K562 (cell line): ENCODE data around the gene CORT. TPM values are rescaled to one million over a fixed set of nuclear protein-coding genes. Genes with fewer than 3 reads are reported as not detected.

Experiments used
- ADNP ChIP-seq: fragments of 200-800 bp; sonication (Bioruptor generic); IDR thresholded peaks from 2 replicates; pipeline ENCODE4 v1.6.1; 2016; ENCODE audit warnings: missing genetic modification characterization, missing compliant biosample characterization
- ARNT ChIP-seq, 2 experiments: fragments of 450-650 bp; IDR thresholded peaks; 2 replicates each; pipeline ENCODE4 v1.6.1; 2016; ENCODE audit warnings: mild to moderate bottlenecking in 1 of 2
- CBX3 ChIP-seq, 2 experiments: IDR thresholded peaks; 1 replicate in 1 of 2; 2 replicates in 1 of 2; pipeline ENCODE4 v1.6.1; 2012; ENCODE audit warnings: inconsistent platforms in 2 of 2, low read length in 2 of 2, borderline replicate concordance in 1 of 2, control low read depth in 1 of 2
- CHD1 ChIP-seq: fragments of 200-600 bp; sonication (generic); IDR thresholded peaks from one replicate; pipeline ENCODE4 v1.6.1; 2012; ENCODE audit warnings: mild to moderate bottlenecking, moderate library complexity, low read length, inconsistent platforms
- CLOCK ChIP-seq: fragments of 250-450 bp; sonication (Bioruptor Pico); IDR thresholded peaks from 2 replicates; pipeline ENCODE4 v1.4.0; 2020; ENCODE audit warnings: mild to moderate bottlenecking, moderate library complexity, borderline replicate concordance
- E2F3 ChIP-seq: fragments of 250-450 bp; sonication (Bioruptor Pico); IDR thresholded peaks from 2 replicates; pipeline ENCODE4 v1.4.0; 2020; ENCODE audit warnings: mild to moderate bottlenecking
- FOXA1 ChIP-seq: fragments of 450-650 bp; IDR thresholded peaks from 2 replicates; pipeline ENCODE4 v1.6.1; 2016; ENCODE audit warnings: mild to moderate bottlenecking, borderline replicate concordance
- JUND ChIP-seq, 2 experiments: IDR thresholded peaks; 2 replicates in 1 of 2; 3 replicates in 1 of 2; pipeline ENCODE4 v1.6.1; 2011; ENCODE audit warnings: borderline replicate concordance in 2 of 2, low read depth in 2 of 2, low read length in 2 of 2, improper control_type of control experiment in 1 of 2, missing biosample characterization in 1 of 2, missing genetic modification characterization in 1 of 2, missing genetic modification reagents in 1 of 2
- KLF16 ChIP-seq: IDR thresholded peaks from 2 replicates; pipeline ENCODE4 v1.6.1; 2016; ENCODE audit warnings: antibody characterized with exemption
- LARP7 ChIP-seq: fragments of 450-650 bp; IDR thresholded peaks from 2 replicates; pipeline ENCODE4 v1.6.1; 2016
- MEIS2 ChIP-seq: fragments of 450-650 bp; IDR thresholded peaks from 2 replicates; pipeline ENCODE4 v1.6.1; 2014; ENCODE audit warnings: mild to moderate bottlenecking; ENCODE audit not compliant: partially characterized antibody
- NR3C1 ChIP-seq: sonication (generic); formaldehyde crosslinking; IDR thresholded peaks from 2 replicates; pipeline ENCODE4 v1.8.1; 2022; ENCODE audit warnings: missing genetic modification reagents
- PREB ChIP-seq: sonication (generic); formaldehyde crosslinking; IDR thresholded peaks from 2 replicates; pipeline ENCODE4 v1.8.1; 2023; ENCODE audit warnings: mild to moderate bottlenecking, missing genetic modification reagents
- RAD21 ChIP-seq, 2 experiments: fragments of 250-450 bp in 1 of 2; fragments of 450-650 bp in 1 of 2; sonication (Bioruptor Pico) in 1 of 2; formaldehyde crosslinking in 1 of 2; IDR thresholded peaks in 1 of 2; conservative IDR thresholded peaks in 1 of 2; 2 replicates each; pipeline versions ENCODE4 v1.4.0 to v1.8.0; 2020 to 2022; ENCODE audit warnings: mild to moderate bottlenecking in 2 of 2, moderate library complexity in 1 of 2
- RFX7 ChIP-seq: fragments of 250-450 bp; sonication (Bioruptor Pico); IDR thresholded peaks from 2 replicates; pipeline ENCODE4 v1.5.1; 2021; ENCODE audit warnings: mild to moderate bottlenecking
- SMARCB1 ChIP-seq: IDR thresholded peaks from 2 replicates; pipeline ENCODE4 v1.6.1; 2011; ENCODE audit warnings: improper control_type of control experiment, low read depth; ENCODE audit not compliant: insufficient read length
- SMC3 ChIP-seq: conservative IDR thresholded peaks from 2 replicates; pipeline ENCODE4 v1.6.1; 2011; ENCODE audit warnings: low read depth, low read length, improper control_type of control experiment; ENCODE audit not compliant: insufficient read depth
- TOE1 ChIP-seq, 2 experiments: fragments of 450-650 bp in 1 of 2; sonication (generic) in 1 of 2; formaldehyde crosslinking in 1 of 2; IDR thresholded peaks; 2 replicates each; pipeline versions ENCODE4 v1.7.1 to v1.8.0; 2016 to 2022; ENCODE audit warnings: borderline replicate concordance in 2 of 2, mild to moderate bottlenecking in 2 of 2, antibody characterized with exemption in 1 of 2, inconsistent platforms in 1 of 2, low read depth in 1 of 2, missing genetic modification reagents in 1 of 2, moderate library complexity in 1 of 2
- USF1 ChIP-seq: sonication (generic); formaldehyde crosslinking; IDR thresholded peaks from 2 replicates; pipeline ENCODE4 v1.9.0; 2022; ENCODE audit warnings: mild to moderate bottlenecking, missing genetic modification reagents
- ZNF316 ChIP-seq: fragments of 450-650 bp; IDR thresholded peaks from 2 replicates; pipeline ENCODE4 v1.6.1; 2016
- polyA plus RNA-seq, 8 experiments: library from polyadenylated mRNA; depleted of rRNA in 4 of 8; stranded (reverse) in 5 of 8; unstranded in 3 of 8; fragments of >200 nt; fragmentation: Nextera tagmentation in 2 of 8; fragmentation: Illumina TruSeq in 1 of 8; extraction: Ambion mirVana in 2 of 8; extraction: Trizol in 1 of 8; gene quantifications; 2 replicates each; pipeline versions ENCODE4 v1.2.1 to v1.2.3, GENCODE V29; 2011 to 2014; ENCODE audit warnings: inconsistent platforms in 1 of 8, missing spikeins in 1 of 8
- total RNA-seq, 7 experiments: library from RNA; depleted of rRNA in 6 of 7; stranded (reverse); fragments of >200 nt in 6 of 7; fragmentation: Illumina TruSeq in 2 of 7; extraction: Trizol in 2 of 7; gene quantifications; 2 replicates each; pipeline versions ENCODE4 v1.2.1 to v1.2.3, GENCODE V29; 2011 to 2021; ENCODE audit warnings: low replicate concordance in 1 of 7

Gene CORT
- total and polyA plus RNA-seq, 9 of the 15 experiments (the other 6 are each of a cell fraction or from before 2014, with no cell fraction given) = 0.08 to 0.54 (median 0.13) TPM; not detected in 5

GRCh38 chr1:10474613-10475507, 25.0 kb downstream of the CORT start, which contains the start of gene PEX14 (continued):
- no peak for TF ChIP-seq PREB (CRISPR knock-in tag)
- TF ChIP-seq ZNF316 = peak; percentile 20; the same call in 1 of the 2 replicates
- TF ChIP-seq ADNP = no peak
- no peak for TF ChIP-seq MEIS2
- TF ChIP-seq CHD1 = no peak
- no peak for TF ChIP-seq SMARCB1
- no peak for TF ChIP-seq CLOCK (CRISPR knock-in tag)
- peak; percentile 91 for TF ChIP-seq TOE1 (IDR thresholded peaks at IDR 0.05; ENCODE audit: borderline replicate concordance)
- no peak for TF ChIP-seq TOE1 (CRISPR knock-in tag; IDR thresholded peaks at IDR 0.05; ENCODE audit: borderline replicate concordance, low read depth)
- peak; percentile 70 for TF ChIP-seq JUND (IDR thresholded peaks at IDR 0.05; ENCODE audit: borderline replicate concordance, low read depth, low read length)
- TF ChIP-seq JUND (tag; IDR thresholded peaks at IDR 0.05; ENCODE audit: borderline replicate concordance, low read depth, low read length) = peak; percentile 35; the same call in 1 of the 3 replicates
- no peak for TF ChIP-seq KLF16
- peak in 1 of 2 experiments; percentile 80; a peak in 1 of 4 replicates for TF ChIP-seq ARNT (IDR thresholded peaks at IDR 0.05)
- no peak for TF ChIP-seq NR3C1 (CRISPR knock-in tag)
- TF ChIP-seq E2F3 (CRISPR knock-in tag) = no peak
- no peak for TF ChIP-seq FOXA1
- no peak for TF ChIP-seq RAD21 (CRISPR knock-in tag; conservative IDR thresholded peaks at IDR 0.05 in 1 of 2, IDR thresholded peaks at IDR 0.05 in 1 of 2)
- no peak for TF ChIP-seq USF1
- no peak for TF ChIP-seq RFX7 (CRISPR knock-in tag)
- TF ChIP-seq CBX3 (IDR thresholded peaks at IDR 0.05; ENCODE audit: borderline replicate concordance in 1 of 2, low read length in 2 of 2) = peak in 1 of 2 experiments; percentile 69; a peak in 1 of 3 replicates
- peak; percentile 56; the same call in 1 of the 2 replicates for TF ChIP-seq LARP7
- TF ChIP-seq SMC3 = no peak
